K562 (cell line): Measurements from ENCODE around the gene DIPK1A. TPM values are rescaled to one million over a fixed set of nuclear protein-coding genes. Genes with fewer than 3 reads are reported as not detected.

Experiments used
- CHD7 ChIP-seq: fragments of 200-600 bp; sonication (generic); IDR thresholded peaks from one replicate; pipeline ENCODE4 v1.6.1; 2012; ENCODE audit warnings: mild to moderate bottlenecking, low read depth, low read length, inconsistent platforms
- CSDE1 ChIP-seq, 2 experiments: fragments of 450-650 bp; IDR thresholded peaks; 2 replicates each; pipeline ENCODE4 v1.6.1; 2016; ENCODE audit warnings: mild to moderate bottlenecking in 1 of 2
- DPF2 ChIP-seq: fragments of 450-650 bp; IDR thresholded peaks from 2 replicates; pipeline ENCODE4 v1.6.1; 2016
- FOXK1 ChIP-seq: sonication (generic); formaldehyde crosslinking; IDR thresholded peaks from 2 replicates; pipeline ENCODE4 v1.8.0; 2022; ENCODE audit warnings: missing genetic modification reagents, mild to moderate bottlenecking, borderline replicate concordance
- GATA2 ChIP-seq: sonication (generic); formaldehyde crosslinking; IDR thresholded peaks from 2 replicates; pipeline ENCODE4 v1.4.0; 2020; ENCODE audit warnings: mild to moderate bottlenecking, missing genetic modification reagents
- HDAC3 ChIP-seq: fragments of 450-650 bp; IDR thresholded peaks from 2 replicates; pipeline ENCODE4 v1.6.1; 2018; ENCODE audit warnings: borderline replicate concordance, mild to moderate bottlenecking, moderate library complexity; ENCODE audit not compliant: partially characterized antibody
- MECOM ChIP-seq: fragments of 250-450 bp; sonication (Bioruptor Pico); IDR thresholded peaks from 2 replicates; pipeline ENCODE4 v1.8.0; 2022; ENCODE audit warnings: inconsistent platforms
- SRF ChIP-seq, 2 experiments: fragments of 250-450, 450-650 bp in 1 of 2; sonication (Bioruptor Pico) in 1 of 2; sonication (generic) in 1 of 2; formaldehyde crosslinking; IDR thresholded peaks; 2 replicates each; pipeline versions ENCODE4 v1.5.0 to v1.5.1; 2020 to 2022; ENCODE audit warnings: mild to moderate bottlenecking in 1 of 2, missing genetic modification reagents in 1 of 2
- ZBED1 ChIP-seq: IDR thresholded peaks from 2 replicates; pipeline ENCODE4 v1.6.1; 2014
- ZC3H4 ChIP-seq: sonication (generic); formaldehyde crosslinking; IDR thresholded peaks from 2 replicates; pipeline ENCODE4 v1.9.0; 2021; ENCODE audit warnings: missing genetic modification reagents, borderline replicate concordance
- ZNF668 ChIP-seq: fragments of 250-450 bp; sonication (Bioruptor Pico); IDR thresholded peaks from 2 replicates; pipeline ENCODE4 v1.8.0; 2022; ENCODE audit warnings: mild to moderate bottlenecking, inconsistent platforms
- polyA plus RNA-seq, 8 experiments: library from polyadenylated mRNA; depleted of rRNA in 4 of 8; stranded (reverse) in 5 of 8; unstranded in 3 of 8; fragments of >200 nt; fragmentation: Nextera tagmentation in 2 of 8; fragmentation: Illumina TruSeq in 1 of 8; extraction: Ambion mirVana in 2 of 8; extraction: Trizol in 1 of 8; gene quantifications; 2 replicates each; pipeline versions ENCODE4 v1.2.1 to v1.2.3, GENCODE V29; 2011 to 2014; ENCODE audit warnings: inconsistent platforms in 1 of 8, missing spikeins in 1 of 8
- total RNA-seq, 7 experiments: library from RNA; depleted of rRNA in 6 of 7; stranded (reverse); fragments of >200 nt in 6 of 7; fragmentation: Illumina TruSeq in 2 of 7; extraction: Trizol in 2 of 7; gene quantifications; 2 replicates each; pipeline versions ENCODE4 v1.2.1 to v1.2.3, GENCODE V29; 2011 to 2021; ENCODE audit warnings: low replicate concordance in 1 of 7
- TF ChIP-seq, protein P1 (sequence below): fragments of 450-650 bp; conservative IDR thresholded peaks from 2 replicates; pipeline ENCODE4 v1.6.1; 2016; ENCODE audit warnings: missing genetic modification characterization, low read depth, mild to moderate bottlenecking, control low read depth, missing compliant biosample characterization

DIPK1A gene
- total and polyA plus RNA-seq, 9 of the 15 experiments (the other 6 are each of a cell fraction or from before 2014, with no cell fraction given), result 0.54 to 2.5 (median 1.3) TPM

DNA sequence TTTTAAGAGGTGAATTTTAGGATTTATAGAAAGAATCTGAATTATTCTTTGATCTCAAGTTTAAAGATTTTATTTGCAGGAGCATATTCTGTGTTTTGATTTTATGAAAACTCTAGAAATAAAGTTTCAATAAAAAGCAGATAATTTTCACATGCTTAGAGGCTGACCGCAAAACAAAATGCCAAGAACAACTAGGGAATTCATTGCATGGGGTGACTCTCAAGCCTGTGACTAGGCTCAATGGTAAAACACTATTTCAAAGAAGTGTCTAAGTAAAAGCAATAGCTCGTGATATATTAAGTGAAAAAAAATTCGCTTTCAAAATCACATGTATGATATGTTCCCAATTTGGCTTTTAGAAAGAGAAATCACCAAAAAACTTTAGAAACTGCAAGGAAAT lies 79.9 kb downstream of the DIPK1A start (continued):
- TF ChIP-seq CHD7 (no peak), ZBED1 (no peak), HDAC3 (no peak), ZC3H4 (CRISPR knock-in tag) (no peak), DPF2 (no peak), MECOM (CRISPR knock-in tag) (no peak), SRF (CRISPR knock-in tag; IDR thresholded peaks at IDR 0.05) (no peak), FOXK1 (CRISPR knock-in tag) (no peak), ZNF668 (CRISPR knock-in tag) (no peak), GATA2 (CRISPR knock-in tag) (no peak), CSDE1 (IDR thresholded peaks at IDR 0.05) (no peak)
- TF ChIP-seq, protein P1, sequence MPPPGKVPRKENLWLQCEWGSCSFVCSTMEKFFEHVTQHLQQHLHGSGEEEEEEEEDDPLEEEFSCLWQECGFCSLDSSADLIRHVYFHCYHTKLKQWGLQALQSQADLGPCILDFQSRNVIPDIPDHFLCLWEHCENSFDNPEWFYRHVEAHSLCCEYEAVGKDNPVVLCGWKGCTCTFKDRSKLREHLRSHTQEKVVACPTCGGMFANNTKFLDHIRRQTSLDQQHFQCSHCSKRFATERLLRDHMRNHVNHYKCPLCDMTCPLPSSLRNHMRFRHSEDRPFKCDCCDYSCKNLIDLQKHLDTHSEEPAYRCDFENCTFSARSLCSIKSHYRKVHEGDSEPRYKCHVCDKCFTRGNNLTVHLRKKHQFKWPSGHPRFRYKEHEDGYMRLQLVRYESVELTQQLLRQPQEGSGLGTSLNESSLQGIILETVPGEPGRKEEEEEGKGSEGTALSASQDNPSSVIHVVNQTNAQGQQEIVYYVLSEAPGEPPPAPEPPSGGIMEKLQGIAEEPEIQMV, result no peak
